HFFc6 (cell line): Measurements from ENCODE around the gene HIVEP3. TPM values are rescaled to one million over a fixed set of nuclear protein-coding genes. Genes with fewer than 3 reads are reported as not detected.
A peak's percentile ranks its signal among the peaks of the same experiment; 100 is the strongest.

Experiments used
- DNase-seq: peaks from one replicate; pipeline ENCODE4 v3.0.0-alpha.2; 2018
- H3K27ac Mint-ChIP-seq: 2 replicates; pipeline ENCODE4 v1.8.0; 2020; ENCODE audit warnings: mild to moderate bottlenecking, mixed read lengths
- H3K27me3 Mint-ChIP-seq: 2 replicates; pipeline ENCODE4 v1.8.0; 2021; ENCODE audit warnings: mild to moderate bottlenecking, moderate library complexity, mixed read lengths; ENCODE audit not compliant: insufficient read depth
- H3K36me3 Mint-ChIP-seq: 2 replicates; pipeline ENCODE4 v1.8.0; 2021; ENCODE audit warnings: low read depth, mixed read lengths
- H3K4me1 Mint-ChIP-seq: 2 replicates; pipeline ENCODE4 v1.8.0; 2020; ENCODE audit warnings: low read depth, mixed read lengths
- H3K4me3 Mint-ChIP-seq: 2 replicates; pipeline ENCODE4 v1.8.0; 2020; ENCODE audit warnings: mild to moderate bottlenecking, moderate library complexity, mixed read lengths
- H3K9me3 Mint-ChIP-seq: 2 replicates; pipeline ENCODE4 v1.8.0; 2020; ENCODE audit warnings: mild to moderate bottlenecking, mixed read lengths
- total RNA-seq, 6 experiments: library from RNA; stranded (reverse); fragmentation: NEBNext Ultra II Directional; extraction: Animal tissue kit (Norgen Biotek cat#: 25700); gene quantifications; 2 replicates in 1 of 6; 3 replicates in 5 of 6; pipeline ENCODE4 v1.2.3, GENCODE V29; 2021
- TF ChIP-seq, protein P1 (sequence below): fragments of 200-600 bp; sonication (generic); IDR thresholded peaks from 2 replicates; pipeline ENCODE4 v1.5.0; 2021; ENCODE audit warnings: antibody characterized with exemption, mild to moderate bottlenecking

Gene HIVEP3
- total RNA-seq, 6 experiments from 2014 or later, result 7.0 to 9.7 (median 7.9) TPM

DNA sequence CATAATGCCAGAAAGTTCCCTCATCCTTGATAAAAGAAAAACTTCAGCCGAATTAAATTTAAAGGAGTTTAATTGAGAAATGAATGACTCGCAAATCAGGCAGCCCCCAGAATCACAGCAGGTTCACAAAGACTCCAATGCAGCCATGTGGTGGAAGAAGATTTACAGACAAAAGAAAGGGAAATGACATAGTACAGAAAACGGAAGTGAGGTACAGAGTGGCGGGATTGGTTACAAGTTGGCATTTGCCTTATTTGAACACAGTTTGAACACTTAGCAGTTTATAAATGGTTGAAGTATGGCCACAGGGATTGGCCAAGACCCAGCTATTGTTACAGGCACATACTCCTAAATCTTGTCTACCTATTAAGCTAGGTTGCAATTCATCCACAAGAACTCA lies 46.6 kb downstream of the HIVEP3 start:
- no peak for DNase-seq
- peaks cover 42% of the 10 kb centered on the region for H3K4me1 Mint-ChIP-seq
- H3K27ac Mint-ChIP-seq, result no peak overlapping the region
- no peak overlapping the region for H3K4me3 Mint-ChIP-seq
- TF ChIP-seq, protein P1, sequence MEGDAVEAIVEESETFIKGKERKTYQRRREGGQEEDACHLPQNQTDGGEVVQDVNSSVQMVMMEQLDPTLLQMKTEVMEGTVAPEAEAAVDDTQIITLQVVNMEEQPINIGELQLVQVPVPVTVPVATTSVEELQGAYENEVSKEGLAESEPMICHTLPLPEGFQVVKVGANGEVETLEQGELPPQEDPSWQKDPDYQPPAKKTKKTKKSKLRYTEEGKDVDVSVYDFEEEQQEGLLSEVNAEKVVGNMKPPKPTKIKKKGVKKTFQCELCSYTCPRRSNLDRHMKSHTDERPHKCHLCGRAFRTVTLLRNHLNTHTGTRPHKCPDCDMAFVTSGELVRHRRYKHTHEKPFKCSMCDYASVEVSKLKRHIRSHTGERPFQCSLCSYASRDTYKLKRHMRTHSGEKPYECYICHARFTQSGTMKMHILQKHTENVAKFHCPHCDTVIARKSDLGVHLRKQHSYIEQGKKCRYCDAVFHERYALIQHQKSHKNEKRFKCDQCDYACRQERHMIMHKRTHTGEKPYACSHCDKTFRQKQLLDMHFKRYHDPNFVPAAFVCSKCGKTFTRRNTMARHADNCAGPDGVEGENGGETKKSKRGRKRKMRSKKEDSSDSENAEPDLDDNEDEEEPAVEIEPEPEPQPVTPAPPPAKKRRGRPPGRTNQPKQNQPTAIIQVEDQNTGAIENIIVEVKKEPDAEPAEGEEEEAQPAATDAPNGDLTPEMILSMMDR, result no peak
- no peaks in the 10 kb centered on the region for H3K9me3 Mint-ChIP-seq
- H3K27me3 Mint-ChIP-seq, result no peaks in the 10 kb centered on the region; the same call in none of the 2 replicates
- no peaks in the 10 kb centered on the region for H3K36me3 Mint-ChIP-seq

DNA sequence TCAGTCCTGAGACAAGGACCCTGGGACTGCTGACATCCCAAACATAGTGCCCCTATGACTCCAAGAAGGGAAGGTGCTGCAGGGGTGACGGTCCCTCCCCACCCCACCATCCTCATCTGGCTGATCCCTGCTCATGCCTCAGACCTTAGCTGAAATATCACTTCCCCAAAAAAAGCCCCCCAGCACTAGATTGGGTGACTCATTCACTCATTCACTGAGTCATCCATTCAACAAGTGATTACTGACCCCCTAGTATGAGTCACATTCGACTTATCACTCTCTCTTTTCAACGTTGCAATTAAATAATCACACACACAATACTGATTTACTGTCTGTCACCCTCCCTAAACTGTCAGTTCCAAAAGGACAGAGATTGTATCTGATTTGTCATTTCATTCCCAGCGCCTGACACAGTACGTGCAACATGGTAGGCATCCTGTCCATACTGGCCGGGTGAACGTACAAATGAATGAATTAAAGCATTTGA lies 48.6 kb downstream of the HIVEP3 start:
- TF ChIP-seq, protein P1, result no peak
- Mint-ChIP-seq H3K27ac (0 out of 2 replicates have a peak overlapping the region, but pooled peaks have one; percentile 2), H3K36me3 (no peaks in the 10 kb centered on the region), H3K27me3 (no peaks in the 10 kb centered on the region; the same call in none of the 2 replicates), H3K4me1 (peaks cover 26% of the 10 kb centered on the region), H3K4me3 (peak overlapping the region; percentile 12; the same call in 1 of the 2 replicates), H3K9me3 (no peaks in the 10 kb centered on the region)
- peak; percentile 59 for DNase-seq

DNA sequence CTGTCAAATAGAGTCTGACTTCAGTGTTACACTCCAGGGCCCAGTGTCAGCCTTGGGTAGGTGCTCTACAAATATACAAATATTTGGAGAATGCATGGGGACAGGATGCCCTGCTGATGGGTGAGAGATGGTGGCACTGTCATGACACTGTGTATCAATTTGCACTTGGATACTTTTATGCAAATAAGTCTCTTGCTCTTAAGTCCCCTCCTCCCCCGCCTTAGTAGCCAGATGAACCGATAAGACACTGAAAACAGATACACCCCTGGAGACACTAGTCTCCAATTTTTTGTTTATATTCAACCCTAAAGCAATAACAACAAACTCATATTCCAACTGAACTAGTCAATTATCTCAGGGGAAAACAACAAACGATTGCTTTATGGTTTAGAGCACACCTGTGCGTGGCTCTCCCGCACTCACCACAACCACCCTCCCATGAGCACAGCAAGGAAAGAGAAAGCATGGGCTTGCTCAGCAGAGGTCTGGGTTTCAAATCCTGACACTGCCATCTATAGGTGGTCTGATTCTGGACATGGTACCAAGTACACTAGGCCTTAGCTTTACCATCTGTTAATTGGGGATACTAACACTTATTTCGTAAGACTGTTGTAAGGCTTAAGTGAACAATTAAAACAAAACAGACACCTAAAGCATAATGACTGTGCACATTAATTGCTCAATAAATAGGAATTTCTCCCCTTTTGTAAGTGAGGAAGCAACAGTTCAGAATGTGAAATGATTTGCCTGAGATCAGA lies 50.3 kb downstream of the HIVEP3 start:
- H3K27me3 Mint-ChIP-seq, result no peaks in the 10 kb centered on the region; the same call in 1 of the 2 replicates
- H3K36me3 Mint-ChIP-seq, result no peaks in the 10 kb centered on the region
- no peak overlapping the region for H3K27ac Mint-ChIP-seq
- peaks cover 32% of the 10 kb centered on the region for H3K4me1 Mint-ChIP-seq
- H3K4me3 Mint-ChIP-seq, result no peak overlapping the region
- no peaks in the 10 kb centered on the region for H3K9me3 Mint-ChIP-seq
- TF ChIP-seq, protein P1, result peak; percentile 50
- no peak for DNase-seq

DNA sequence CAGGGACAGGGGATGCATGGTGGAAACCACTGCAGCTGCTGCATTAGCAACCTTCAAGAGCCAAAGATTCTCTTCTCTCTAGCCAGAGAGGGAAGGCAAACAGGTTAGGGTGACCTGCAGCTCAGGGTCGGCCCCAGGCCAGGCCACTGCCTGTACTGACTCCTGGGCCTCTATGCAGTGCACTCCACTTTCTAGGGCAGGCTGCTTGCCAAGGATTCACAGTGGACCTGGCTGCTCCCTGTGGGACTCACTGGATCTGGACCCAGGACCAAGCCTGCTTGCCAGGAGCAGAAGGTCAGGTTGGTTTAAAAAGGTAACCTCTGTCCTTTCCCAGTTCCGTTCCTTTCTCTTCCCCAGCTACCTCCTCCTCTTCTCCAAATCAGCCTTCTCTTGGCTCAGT lies 52.4 kb downstream of the HIVEP3 start:
- Mint-ChIP-seq H3K4me1 (peaks cover 54% of the 10 kb centered on the region), H3K36me3 (no peaks in the 10 kb centered on the region), H3K9me3 (no peaks in the 10 kb centered on the region), H3K4me3 (no peak overlapping the region), H3K27ac (no peak overlapping the region), H3K27me3 (peaks cover 2% of the 10 kb centered on the region)
- no peak for DNase-seq
- TF ChIP-seq, protein P1, result no peak

DNA sequence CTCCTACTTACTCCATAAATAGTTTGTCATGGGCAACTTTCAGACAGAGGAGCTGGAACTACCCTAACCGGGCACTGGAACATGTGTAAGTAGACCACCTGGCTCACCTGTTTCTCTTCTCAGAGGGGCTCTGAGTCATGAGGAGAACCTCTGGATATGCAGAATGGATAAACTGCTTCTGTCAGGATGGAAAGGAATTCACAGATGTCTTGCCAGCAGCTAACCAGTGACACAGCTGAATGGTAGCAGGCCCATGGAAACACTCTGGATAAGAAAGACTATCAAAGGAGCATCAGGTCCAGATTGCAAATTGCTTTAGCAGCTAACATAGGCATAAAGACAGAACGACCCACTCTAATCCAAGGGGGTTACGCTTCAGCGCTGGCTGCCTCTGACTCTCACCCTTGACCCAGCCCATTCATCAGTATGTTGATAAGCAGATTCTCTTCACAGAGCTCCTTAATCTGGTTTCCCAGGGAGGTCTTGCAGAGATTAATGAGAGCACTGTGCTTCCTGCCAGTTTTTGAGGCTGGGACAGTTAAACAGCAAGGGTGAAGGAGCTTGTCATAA lies 54.2 kb downstream of the HIVEP3 start:
- TF ChIP-seq, protein P1, result no peak
- Mint-ChIP-seq H3K36me3 (no peaks in the 10 kb centered on the region), H3K9me3 (no peaks in the 10 kb centered on the region), H3K4me1 (peaks cover 48% of the 10 kb centered on the region), H3K4me3 (no peak overlapping the region), H3K27me3 (peaks cover 2% of the 10 kb centered on the region), H3K27ac (no peak overlapping the region)
- no peak for DNase-seq
